ENCODE results near the gene TOR2A. TPM values are rescaled to one million over a fixed set of nuclear protein-coding genes. Genes with fewer than 3 reads are reported as not detected.

Gene TOR2A
- total RNA-seq, 1 donor from 2014 or later: 13.0 TPM

DNA sequence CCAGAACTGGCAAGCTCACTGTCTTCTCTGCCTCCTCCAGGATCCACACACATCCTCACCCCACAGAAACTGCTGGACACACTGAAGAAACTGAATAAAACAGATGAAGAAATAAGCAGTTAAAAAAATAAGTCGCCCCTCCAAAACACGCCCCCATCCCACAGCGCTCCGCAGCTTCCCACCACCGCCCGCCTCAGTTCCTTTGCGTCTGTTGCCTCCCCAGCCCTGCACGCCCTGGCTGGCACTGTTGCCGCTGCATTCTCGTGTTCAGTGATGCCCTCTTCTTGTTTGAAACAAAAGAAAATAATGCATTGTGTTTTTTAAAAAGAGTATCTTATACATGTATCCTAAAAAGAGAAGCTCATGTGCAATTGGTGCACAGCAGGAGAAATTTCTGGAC, 44.4 kb downstream of the TOR2A start:
- TF ChIP-seq CTCF (conservative IDR thresholded peaks at IDR 0.05; ENCODE audit: low read depth, low read length): no peak
- H3K4me3 ChIP-seq (ENCODE audit: low read depth, low read length): no peak overlapping the region
- no peak for DNase-seq (ENCODE audit: low read depth)

DNA sequence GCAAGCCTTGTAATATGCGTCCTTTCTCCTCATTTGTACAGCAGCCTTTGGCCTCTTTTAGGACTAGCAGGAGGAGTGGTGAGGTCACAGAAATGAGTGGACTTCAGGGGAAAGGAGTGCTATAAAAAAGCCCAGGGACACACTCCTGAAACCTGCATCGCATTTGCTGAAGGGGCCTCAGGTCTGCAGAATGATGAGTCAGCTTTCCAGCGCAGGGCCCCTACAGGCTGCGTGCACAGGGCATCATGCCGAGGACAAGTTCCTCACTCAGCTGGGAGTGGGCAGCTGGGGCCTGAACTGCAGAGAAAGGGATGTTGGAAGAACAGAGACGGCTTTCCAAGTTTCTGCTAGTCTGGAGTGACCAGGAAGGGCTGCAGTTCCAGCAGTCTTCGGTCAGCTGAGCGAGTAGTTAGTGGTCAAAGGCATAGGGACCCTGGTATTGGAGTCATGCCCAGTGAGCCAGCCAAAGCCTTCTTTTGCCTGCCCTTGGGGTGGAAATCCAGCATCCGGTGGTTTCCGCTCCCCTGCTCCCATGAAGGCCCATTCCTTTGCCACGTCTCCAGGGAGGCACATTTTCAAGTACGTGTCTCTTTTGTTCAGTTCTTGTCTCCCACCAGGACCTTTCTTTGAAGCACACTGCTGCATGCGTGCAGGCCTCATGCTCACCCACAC, 45.6 kb downstream of the TOR2A start:
- DNase-seq (ENCODE audit: low read depth): no peak
- no peak for TF ChIP-seq CTCF (conservative IDR thresholded peaks at IDR 0.05; ENCODE audit: low read depth, low read length)
- no peak overlapping the region for H3K4me3 ChIP-seq (ENCODE audit: low read depth, low read length)

- no peak for DNase-seq (ENCODE audit: low read depth)
- H3K4me3 ChIP-seq (ENCODE audit: low read depth, low read length): no peak overlapping the region
- no peak for TF ChIP-seq CTCF (conservative IDR thresholded peaks at IDR 0.05; ENCODE audit: low read depth, low read length)
Measured at GRCh38 chr9:127686461-127687393, 48.4 kb downstream of the TOR2A start.

- H3K4me3 ChIP-seq (ENCODE audit: low read depth, low read length): no peak overlapping the region
- no peak for DNase-seq (ENCODE audit: low read depth)
- no peak for TF ChIP-seq CTCF (conservative IDR thresholded peaks at IDR 0.05; ENCODE audit: low read depth, low read length)
Measured at GRCh38 chr9:127684576-127684975, 50.5 kb downstream of the TOR2A start.

- DNase-seq (ENCODE audit: low read depth): no peak
- TF ChIP-seq CTCF (conservative IDR thresholded peaks at IDR 0.05; ENCODE audit: low read depth, low read length): no peak
- no peak overlapping the region for H3K4me3 ChIP-seq (ENCODE audit: low read depth, low read length)
Measured at GRCh38 chr9:127683723-127684122, 51.4 kb downstream of the TOR2A start.

DNA sequence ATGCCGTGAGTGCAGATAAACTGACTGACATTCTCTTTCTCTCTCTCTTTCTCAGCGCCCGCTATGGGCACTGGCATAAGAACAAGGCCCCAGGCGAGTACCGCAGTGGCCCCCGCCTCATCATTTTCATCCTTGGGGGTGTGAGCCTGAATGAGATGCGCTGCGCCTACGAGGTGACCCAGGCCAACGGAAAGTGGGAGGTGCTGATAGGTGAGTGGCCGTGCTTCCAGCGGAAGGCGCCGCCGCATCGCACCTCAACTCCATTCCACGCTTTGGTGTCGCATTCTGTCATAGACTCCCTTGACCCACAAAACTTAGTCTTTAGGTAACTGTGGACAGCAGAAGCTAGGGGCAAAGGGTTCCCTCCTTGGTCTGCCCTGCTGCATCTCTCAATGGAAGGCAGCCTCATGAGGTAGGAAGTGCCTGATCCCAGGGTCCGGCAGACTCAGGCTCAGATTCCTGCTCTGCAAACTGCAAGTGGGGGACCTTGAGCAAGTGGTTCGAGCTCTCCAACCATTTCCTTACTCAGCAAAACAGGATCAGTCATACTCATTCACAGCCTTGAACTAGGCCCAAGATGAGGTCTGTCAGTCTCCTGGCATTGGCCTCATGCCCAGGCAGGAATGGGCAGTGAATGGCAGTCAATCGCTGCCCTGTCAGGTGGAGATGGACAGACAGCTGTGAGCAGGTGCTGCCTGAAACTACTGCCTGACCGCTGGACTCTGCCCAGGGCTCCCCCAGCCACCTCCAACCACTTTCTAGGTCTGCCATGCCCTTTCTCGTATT, 52.5 kb downstream of the TOR2A start:
- TF ChIP-seq CTCF (conservative IDR thresholded peaks at IDR 0.05; ENCODE audit: low read depth, low read length): no peak
- H3K4me3 ChIP-seq (ENCODE audit: low read depth, low read length): no peak overlapping the region
- no peak for DNase-seq (ENCODE audit: low read depth)

Other genes starting within 250 kb of the TOR2A start
- 12.4 and 14.6 TPM in 2 replicates for gene STXBP1, start 123.0 kb downstream of the TOR2A start, total RNA-seq
- gene CFAP157, start 28.3 kb downstream of the TOR2A start, total RNA-seq: not detected in 2 replicates
- 46.7 and 47.4 TPM in 2 replicates for gene PTRH1, start 19.6 kb downstream of the TOR2A start, total RNA-seq
- not detected in 2 replicates for gene TTC16, start 19.2 kb downstream of the TOR2A start, total RNA-seq
- gene SH2D3C, start 43.4 kb upstream of the TOR2A start, total RNA-seq: not detected in 2 replicates
- 28.4 and 29.5 TPM in 2 replicates for gene CDK9, start 50.7 kb upstream of the TOR2A start, total RNA-seq
- gene FPGS, start 67.6 kb upstream of the TOR2A start, total RNA-seq: 104 and 132 TPM in 2 replicates
- gene ENG, start 119.4 kb upstream of the TOR2A start, total RNA-seq: 5.0 and 10.6 TPM in 2 replicates
- 48.1 and 58.3 TPM in 2 replicates for gene AK1, start 142.4 kb upstream of the TOR2A start, total RNA-seq
- 23.5 and 25.8 TPM in 2 replicates for gene ST6GALNAC6, start 164.3 kb upstream of the TOR2A start, total RNA-seq
- gene ST6GALNAC4, start 181.7 kb upstream of the TOR2A start, total RNA-seq: 27.4 and 28.2 TPM in 2 replicates
- 0.87 and 6.9 TPM in 2 replicates for gene PIP5KL1, start 195.5 kb upstream of the TOR2A start, total RNA-seq
- 26.2 and 26.5 TPM in 2 replicates for gene DPM2, start 202.6 kb upstream of the TOR2A start, total RNA-seq
- 3.9 and 5.0 TPM in 2 replicates for gene EEIG1, start 245.7 kb upstream of the TOR2A start, total RNA-seq